Measurements from ENCODE around the gene PLXNA4. TPM values are rescaled to one million over a fixed set of nuclear protein-coding genes. Genes with fewer than 3 reads are reported as not detected.

Gene PLXNA4
- total RNA-seq, 1 donor from 2014 or later, result 21.7 TPM

DNA sequence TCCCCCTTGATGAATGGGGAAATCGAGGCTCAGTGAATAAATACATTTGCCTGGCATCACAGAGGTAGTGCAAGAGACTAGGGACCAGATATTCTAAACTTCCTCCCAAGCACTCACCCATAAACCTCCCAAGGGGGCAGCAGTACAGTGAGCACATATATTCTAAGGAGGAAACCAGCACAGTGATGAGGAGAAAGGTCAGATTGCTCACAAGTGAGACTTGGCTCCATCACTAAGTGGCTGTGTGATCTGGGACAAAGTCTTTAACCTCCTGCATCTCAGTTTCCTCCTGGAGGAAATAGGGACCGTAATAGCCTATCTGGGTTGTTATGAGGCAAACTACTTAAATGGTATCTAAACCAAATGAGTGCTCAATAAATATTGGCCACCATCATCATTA, 4.3 kb downstream of the PLXNA4 start:
- H3K4me3 Mint-ChIP-seq, result peak overlapping the region; percentile 69
- TF ChIP-seq, protein P1, sequence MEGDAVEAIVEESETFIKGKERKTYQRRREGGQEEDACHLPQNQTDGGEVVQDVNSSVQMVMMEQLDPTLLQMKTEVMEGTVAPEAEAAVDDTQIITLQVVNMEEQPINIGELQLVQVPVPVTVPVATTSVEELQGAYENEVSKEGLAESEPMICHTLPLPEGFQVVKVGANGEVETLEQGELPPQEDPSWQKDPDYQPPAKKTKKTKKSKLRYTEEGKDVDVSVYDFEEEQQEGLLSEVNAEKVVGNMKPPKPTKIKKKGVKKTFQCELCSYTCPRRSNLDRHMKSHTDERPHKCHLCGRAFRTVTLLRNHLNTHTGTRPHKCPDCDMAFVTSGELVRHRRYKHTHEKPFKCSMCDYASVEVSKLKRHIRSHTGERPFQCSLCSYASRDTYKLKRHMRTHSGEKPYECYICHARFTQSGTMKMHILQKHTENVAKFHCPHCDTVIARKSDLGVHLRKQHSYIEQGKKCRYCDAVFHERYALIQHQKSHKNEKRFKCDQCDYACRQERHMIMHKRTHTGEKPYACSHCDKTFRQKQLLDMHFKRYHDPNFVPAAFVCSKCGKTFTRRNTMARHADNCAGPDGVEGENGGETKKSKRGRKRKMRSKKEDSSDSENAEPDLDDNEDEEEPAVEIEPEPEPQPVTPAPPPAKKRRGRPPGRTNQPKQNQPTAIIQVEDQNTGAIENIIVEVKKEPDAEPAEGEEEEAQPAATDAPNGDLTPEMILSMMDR (conservative IDR thresholded peaks at IDR 0.05), result no peak
- no peak for DNase-seq (ENCODE audit: low read depth, low spot score)
- peaks cover 43% of the 10 kb centered on the region for H3K4me1 Mint-ChIP-seq
- no peaks in the 10 kb centered on the region for H3K36me3 Mint-ChIP-seq (ENCODE audit: low read depth)
- no peaks in the 10 kb centered on the region for H3K9me3 Mint-ChIP-seq
- H3K27ac Mint-ChIP-seq (ENCODE audit: unreplicated experiment), result no peak overlapping the region
- peaks cover 77% of the 10 kb centered on the region for H3K27me3 Mint-ChIP-seq (ENCODE audit: low read depth)

DNA sequence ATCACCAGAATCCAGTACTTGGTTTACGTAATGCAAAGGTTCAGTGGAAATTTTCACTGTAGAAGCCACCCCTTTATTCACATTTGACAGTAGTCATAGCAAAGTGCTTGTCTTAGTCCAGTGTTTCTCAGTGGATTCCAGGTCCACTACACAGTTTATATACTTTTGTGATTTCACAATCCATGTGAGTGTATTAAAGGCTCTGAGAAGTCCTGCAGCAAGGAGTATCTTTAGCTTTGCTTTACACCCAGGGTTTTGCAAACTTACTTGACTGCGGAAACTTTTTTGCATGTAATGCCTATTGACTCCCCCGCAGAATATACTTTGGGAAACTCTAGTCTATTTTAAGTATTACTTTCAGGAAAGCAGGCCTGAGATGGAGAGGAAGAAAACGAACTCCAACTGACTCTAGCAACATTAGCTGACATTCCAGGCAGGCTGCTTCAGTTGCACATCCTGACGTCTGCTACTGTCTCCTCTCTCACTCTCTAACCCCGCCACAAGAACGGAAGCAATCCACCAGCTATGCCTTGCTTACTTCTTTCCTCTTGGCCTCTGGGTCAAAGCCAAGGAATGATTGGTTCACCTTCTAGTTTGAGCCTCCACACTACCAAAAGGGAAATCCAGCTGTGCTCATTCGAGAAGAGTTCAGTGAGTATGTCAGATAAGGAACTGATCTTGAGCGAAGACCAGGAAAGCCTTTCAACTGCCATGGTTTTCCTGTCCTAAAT, 6.2 kb downstream of the PLXNA4 start:
- peaks cover 35% of the 10 kb centered on the region for H3K4me1 Mint-ChIP-seq
- DNase-seq (ENCODE audit: low read depth, low spot score), result no peak
- H3K27me3 Mint-ChIP-seq (ENCODE audit: low read depth), result peaks cover 77% of the 10 kb centered on the region

DNA sequence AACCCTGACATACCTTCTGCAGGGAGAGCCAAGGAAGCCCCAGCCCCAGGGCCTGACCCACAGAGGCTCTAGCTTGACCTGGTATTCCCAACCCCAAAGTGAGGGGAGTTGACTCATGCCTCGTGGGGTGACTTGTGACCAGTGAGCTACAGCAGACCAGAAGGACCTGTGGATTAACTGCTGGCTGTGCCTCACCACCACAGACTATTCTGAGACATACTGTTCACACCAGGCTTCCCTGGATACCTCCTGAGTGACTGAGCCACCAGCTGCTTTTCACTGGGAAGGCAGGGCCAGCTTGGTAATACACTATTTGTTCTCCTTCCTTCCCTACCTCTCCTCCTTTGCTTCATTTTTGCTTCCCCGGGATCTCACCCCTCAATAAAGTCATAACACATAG, 7.3 kb downstream of the PLXNA4 start:
- Mint-ChIP-seq H3K9me3 (no peaks in the 10 kb centered on the region), H3K36me3 (ENCODE audit: low read depth) (peaks cover 6% of the 10 kb centered on the region), H3K4me3 (no peak overlapping the region), H3K27ac (ENCODE audit: unreplicated experiment) (no peak overlapping the region), H3K4me1 (peaks cover 24% of the 10 kb centered on the region), H3K27me3 (ENCODE audit: low read depth) (peaks cover 77% of the 10 kb centered on the region)
- TF ChIP-seq, protein P1 (conservative IDR thresholded peaks at IDR 0.05), result no peak
- no peak for DNase-seq (ENCODE audit: low read depth, low spot score)

More for the DNA sequence above, 6.2 kb downstream of the PLXNA4 start:
- H3K27ac Mint-ChIP-seq (ENCODE audit: unreplicated experiment), result no peak overlapping the region
- TF ChIP-seq, protein P1 (conservative IDR thresholded peaks at IDR 0.05), result no peak
- no peak overlapping the region for H3K4me3 Mint-ChIP-seq
- no peaks in the 10 kb centered on the region for H3K36me3 Mint-ChIP-seq (ENCODE audit: low read depth)
- no peaks in the 10 kb centered on the region for H3K9me3 Mint-ChIP-seq

DNA sequence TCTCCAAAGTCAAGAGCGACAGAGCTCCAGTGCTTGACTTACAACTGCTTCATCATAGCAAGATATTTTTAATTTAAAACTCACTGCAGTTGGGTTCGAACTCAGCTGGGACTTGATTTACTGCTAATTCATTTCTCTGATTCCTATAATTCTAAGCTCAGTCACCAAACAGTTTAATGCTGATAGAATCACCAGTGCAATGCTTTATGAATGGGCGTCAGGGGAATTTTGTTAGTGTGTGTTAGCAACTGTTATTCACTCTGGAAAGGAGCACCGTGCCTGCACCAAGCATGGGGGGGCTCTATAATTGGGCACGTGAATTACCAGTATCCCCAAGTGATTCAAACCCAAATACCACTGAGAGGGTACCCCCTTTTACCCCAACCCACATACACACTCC, 10.4 kb downstream of the PLXNA4 start:
- H3K4me3 Mint-ChIP-seq, result no peak overlapping the region
- H3K27me3 Mint-ChIP-seq (ENCODE audit: low read depth), result peaks cover 69% of the 10 kb centered on the region
- DNase-seq (ENCODE audit: low read depth, low spot score), result no peak
- H3K36me3 Mint-ChIP-seq (ENCODE audit: low read depth), result peaks cover 6% of the 10 kb centered on the region
- no peak overlapping the region for H3K27ac Mint-ChIP-seq (ENCODE audit: unreplicated experiment)
- peaks cover 5% of the 10 kb centered on the region for H3K4me1 Mint-ChIP-seq
- TF ChIP-seq, protein P1 (conservative IDR thresholded peaks at IDR 0.05), result no peak
- H3K9me3 Mint-ChIP-seq, result no peaks in the 10 kb centered on the region

DNA sequence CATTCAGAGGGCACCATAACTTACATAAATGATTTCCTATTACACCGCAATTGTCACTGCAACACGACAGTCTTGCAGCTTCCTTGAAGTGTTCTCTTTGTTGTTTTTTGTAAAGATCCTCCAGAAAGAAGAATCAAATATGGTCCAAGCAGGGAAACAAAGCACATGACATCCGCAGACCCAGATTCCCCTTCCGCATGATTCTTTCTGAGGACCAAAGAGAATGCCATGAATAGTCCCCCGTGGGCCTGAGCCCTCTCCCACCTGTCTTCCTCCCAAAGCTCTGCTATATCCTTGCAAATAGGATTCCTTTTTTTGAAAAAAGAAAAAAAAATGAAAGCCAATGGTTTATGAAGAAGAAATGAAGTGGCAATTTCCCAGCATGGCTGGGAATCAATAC, 10.8 kb downstream of the PLXNA4 start:
- no peak for DNase-seq (ENCODE audit: low read depth, low spot score)
- TF ChIP-seq, protein P1 (conservative IDR thresholded peaks at IDR 0.05), result no peak
- H3K4me1 Mint-ChIP-seq, result peaks cover 5% of the 10 kb centered on the region
- H3K27ac Mint-ChIP-seq (ENCODE audit: unreplicated experiment), result no peak overlapping the region
- no peak overlapping the region for H3K4me3 Mint-ChIP-seq
- peaks cover 6% of the 10 kb centered on the region for H3K36me3 Mint-ChIP-seq (ENCODE audit: low read depth)
- H3K9me3 Mint-ChIP-seq, result no peaks in the 10 kb centered on the region
- peaks cover 69% of the 10 kb centered on the region for H3K27me3 Mint-ChIP-seq (ENCODE audit: low read depth)
